Measurements from ENCODE around the gene GABRG3.

DNA sequence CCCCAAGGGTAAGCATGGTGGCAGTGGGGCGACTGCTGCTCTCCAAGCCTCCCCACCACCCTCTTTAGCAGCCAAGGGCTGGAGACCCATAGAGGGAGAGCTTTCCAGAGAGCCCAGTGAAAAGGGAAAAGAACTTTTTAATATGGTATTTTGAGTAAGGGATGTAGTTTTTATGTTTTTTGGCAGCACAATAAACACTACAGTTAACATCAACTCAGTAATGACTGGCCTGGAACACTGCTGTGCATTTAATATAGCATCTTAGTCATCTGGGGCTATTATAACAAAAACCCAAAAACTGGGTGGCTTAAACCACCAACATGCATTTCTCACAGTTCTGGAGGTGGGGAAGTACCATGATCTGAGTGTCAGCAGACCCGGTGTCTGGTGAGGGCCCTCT, 495.8 kb downstream of the GABRG3 start:
- TF ChIP-seq, protein P1, sequence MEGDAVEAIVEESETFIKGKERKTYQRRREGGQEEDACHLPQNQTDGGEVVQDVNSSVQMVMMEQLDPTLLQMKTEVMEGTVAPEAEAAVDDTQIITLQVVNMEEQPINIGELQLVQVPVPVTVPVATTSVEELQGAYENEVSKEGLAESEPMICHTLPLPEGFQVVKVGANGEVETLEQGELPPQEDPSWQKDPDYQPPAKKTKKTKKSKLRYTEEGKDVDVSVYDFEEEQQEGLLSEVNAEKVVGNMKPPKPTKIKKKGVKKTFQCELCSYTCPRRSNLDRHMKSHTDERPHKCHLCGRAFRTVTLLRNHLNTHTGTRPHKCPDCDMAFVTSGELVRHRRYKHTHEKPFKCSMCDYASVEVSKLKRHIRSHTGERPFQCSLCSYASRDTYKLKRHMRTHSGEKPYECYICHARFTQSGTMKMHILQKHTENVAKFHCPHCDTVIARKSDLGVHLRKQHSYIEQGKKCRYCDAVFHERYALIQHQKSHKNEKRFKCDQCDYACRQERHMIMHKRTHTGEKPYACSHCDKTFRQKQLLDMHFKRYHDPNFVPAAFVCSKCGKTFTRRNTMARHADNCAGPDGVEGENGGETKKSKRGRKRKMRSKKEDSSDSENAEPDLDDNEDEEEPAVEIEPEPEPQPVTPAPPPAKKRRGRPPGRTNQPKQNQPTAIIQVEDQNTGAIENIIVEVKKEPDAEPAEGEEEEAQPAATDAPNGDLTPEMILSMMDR (IDR thresholded peaks at IDR 0.05 in 2 of 3, conservative IDR thresholded peaks at IDR 0.05 in 1 of 3; ENCODE audit: borderline replicate concordance in 1 of 3, insufficient read depth in 1 of 3, low read depth in 2 of 3, low read length in 2 of 3): no peak
- TF ChIP-seq, protein P2, sequence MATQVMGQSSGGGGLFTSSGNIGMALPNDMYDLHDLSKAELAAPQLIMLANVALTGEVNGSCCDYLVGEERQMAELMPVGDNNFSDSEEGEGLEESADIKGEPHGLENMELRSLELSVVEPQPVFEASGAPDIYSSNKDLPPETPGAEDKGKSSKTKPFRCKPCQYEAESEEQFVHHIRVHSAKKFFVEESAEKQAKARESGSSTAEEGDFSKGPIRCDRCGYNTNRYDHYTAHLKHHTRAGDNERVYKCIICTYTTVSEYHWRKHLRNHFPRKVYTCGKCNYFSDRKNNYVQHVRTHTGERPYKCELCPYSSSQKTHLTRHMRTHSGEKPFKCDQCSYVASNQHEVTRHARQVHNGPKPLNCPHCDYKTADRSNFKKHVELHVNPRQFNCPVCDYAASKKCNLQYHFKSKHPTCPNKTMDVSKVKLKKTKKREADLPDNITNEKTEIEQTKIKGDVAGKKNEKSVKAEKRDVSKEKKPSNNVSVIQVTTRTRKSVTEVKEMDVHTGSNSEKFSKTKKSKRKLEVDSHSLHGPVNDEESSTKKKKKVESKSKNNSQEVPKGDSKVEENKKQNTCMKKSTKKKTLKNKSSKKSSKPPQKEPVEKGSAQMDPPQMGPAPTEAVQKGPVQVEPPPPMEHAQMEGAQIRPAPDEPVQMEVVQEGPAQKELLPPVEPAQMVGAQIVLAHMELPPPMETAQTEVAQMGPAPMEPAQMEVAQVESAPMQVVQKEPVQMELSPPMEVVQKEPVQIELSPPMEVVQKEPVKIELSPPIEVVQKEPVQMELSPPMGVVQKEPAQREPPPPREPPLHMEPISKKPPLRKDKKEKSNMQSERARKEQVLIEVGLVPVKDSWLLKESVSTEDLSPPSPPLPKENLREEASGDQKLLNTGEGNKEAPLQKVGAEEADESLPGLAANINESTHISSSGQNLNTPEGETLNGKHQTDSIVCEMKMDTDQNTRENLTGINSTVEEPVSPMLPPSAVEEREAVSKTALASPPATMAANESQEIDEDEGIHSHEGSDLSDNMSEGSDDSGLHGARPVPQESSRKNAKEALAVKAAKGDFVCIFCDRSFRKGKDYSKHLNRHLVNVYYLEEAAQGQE (IDR thresholded peaks at IDR 0.05; ENCODE audit: low read depth): no peak
- TF ChIP-seq, protein P3, sequence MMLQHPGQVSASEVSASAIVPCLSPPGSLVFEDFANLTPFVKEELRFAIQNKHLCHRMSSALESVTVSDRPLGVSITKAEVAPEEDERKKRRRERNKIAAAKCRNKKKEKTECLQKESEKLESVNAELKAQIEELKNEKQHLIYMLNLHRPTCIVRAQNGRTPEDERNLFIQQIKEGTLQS (IDR thresholded peaks at IDR 0.05): no peak
- TF ChIP-seq EGR1 (IDR thresholded peaks at IDR 0.05; ENCODE audit: low read depth) (no peak), POLR2AphosphoS5 (IDR thresholded peaks at IDR 0.05; ENCODE audit: low read depth, low read length) (no peak), CEBPB (IDR thresholded peaks at IDR 0.05; ENCODE audit: low read depth) (no peak), POLR2A (IDR thresholded peaks at IDR 0.05; ENCODE audit: borderline replicate concordance, extremely low read depth, insufficient read depth, insufficient read length) (no peak), SP1 (IDR thresholded peaks at IDR 0.05; ENCODE audit: low read depth) (no peak), EZH2 (IDR thresholded peaks at IDR 0.05) (no peak)

All from HCT116 (cell line).